Peyer's patch (tissue), 4 donors: ENCODE data around the gene P2RX6.

ENCODE experiments used
- CTCF ChIP-seq, 6 experiments: fragments of 450-650 bp in 4 of 6; fragments of 200-600 bp in 2 of 6; sonication (generic) in 1 of 6; IDR thresholded peaks; one replicate each; pipeline ENCODE4 v1.5.1; 2017 to 2019; ENCODE audit warnings: antibody characterized with exemption in 6 of 6, mild to moderate bottlenecking in 3 of 6, moderate library complexity in 1 of 6
- POLR2A ChIP-seq, 2 donors: fragments of 450-650 bp; IDR thresholded peaks; one replicate each; pipeline ENCODE4 v1.5.1; 2017; ENCODE audit warnings: antibody characterized with exemption in 2 of 2, mild to moderate bottlenecking in 2 of 2, moderate library complexity in 2 of 2

GRCh38 chr22:20986365-20986764, 28.6 kb upstream of the P2RX6 start:
- no peak for TF ChIP-seq POLR2A (IDR thresholded peaks at IDR 0.05)
- TF ChIP-seq CTCF (IDR thresholded peaks at IDR 0.05) = no peak
